BJ (cell line): ENCODE measurements around the gene MSH6. TPM values are rescaled to one million over a fixed set of nuclear protein-coding genes. Genes with fewer than 3 reads are reported as not detected.

Experiments used
- CTCF ChIA-PET: fragments of 350-600 bp; formaldehyde crosslinking; extraction: SDS; loops from one replicate; lab custom pipeline; 2021; ENCODE audit warnings: antibody characterized with exemption, inconsistent platforms; lab: Yijun Ruan, JAX
- POLR2A ChIA-PET: fragments of 300-600 bp; sonication (Branson Sonifier 250); formaldehyde crosslinking; extraction: SDS; loops from one replicate; lab custom pipeline; 2021; ENCODE audit warnings: antibody characterized with exemption; lab: Charles Lee
- DNase-seq: peaks from one replicate; pipeline ENCODE4 v3.0.0-alpha.2; 2011; ENCODE audit warnings: low read depth
- H3K27me3 ChIP-seq: 2 replicates; pipeline ENCODE4 v1.6.0; 2011; ENCODE audit warnings: low read length; ENCODE audit not compliant: control insufficient read depth, insufficient read depth
- H3K36me3 ChIP-seq: 2 replicates; pipeline ENCODE4 v1.5.1; 2011; ENCODE audit warnings: low read length; ENCODE audit not compliant: control insufficient read depth, insufficient read depth
- H3K4me3 ChIP-seq: 2 replicates; pipeline ENCODE4 v1.5.1; 2011; ENCODE audit warnings: low read depth, mild to moderate bottlenecking, control low read depth, low read length
- CTCF ChIP-seq: IDR thresholded peaks from 2 replicates; pipeline ENCODE4 v1.5.1; 2011; ENCODE audit warnings: low read depth, mild to moderate bottlenecking, control low read depth, inconsistent platforms, low read length, moderate library complexity; ENCODE audit not compliant: insufficient read depth
- polyA minus RNA-seq: library from RNA; depleted of rRNA, polyadenylated mRNA; stranded (reverse); fragments of >200 nt; gene quantifications from 2 replicates; pipeline ENCODE4 v1.2.3, GENCODE V29; 2011; rRNA and poly(A)+ RNA removed
- polyA plus RNA-seq: library from polyadenylated mRNA; depleted of rRNA; stranded (reverse); fragments of >200 nt; gene quantifications from 2 replicates; pipeline ENCODE4 v1.2.3, GENCODE V29; 2011; rRNA removed

The MSH6 gene
- 13.7 and 26.2 TPM in 2 replicates for polyA plus RNA-seq
- polyA minus RNA-seq, result 11.4 and 14.9 TPM in 2 replicates

- peak within 1 kb of the TSS; percentile 89 for H3K4me3 ChIP-seq
- H3K36me3 ChIP-seq, result no peaks in the 10 kb centered on the region; the same call in 1 of the 2 replicates
- H3K27me3 ChIP-seq, result no peaks in the 10 kb centered on the region
- no peak for TF ChIP-seq CTCF
- POLR2A ChIA-PET, result interaction anchor here (0.6 to 1.0 kb wide), 2 partner anchors 40 to 124 kb away, joined by 5 to 6 read pairs; no protein-coding TSS in a partner anchor
- peak; percentile 39 for DNase-seq
- CTCF ChIA-PET, result interaction anchor here (0.9 to 2.0 kb wide), 5 partner anchors 15 to 395 kb away, joined by 3 to 10 read pairs (median 3); no protein-coding TSS in a partner anchor
Measured at GRCh38 chr2:47782671-47783485, at the start of gene MSH6. Gene MSH6, plus strand, starts transcription at chr2:47783145. Its CDS starts 89 bp downstream, at chr2:47783234.

- POLR2A ChIA-PET, result no interaction called here
- no peaks in the 10 kb centered on the region for H3K27me3 ChIP-seq
- no peaks in the 10 kb centered on the region for H3K36me3 ChIP-seq
- H3K4me3 ChIP-seq, result no peak overlapping the region
- DNase-seq, result no peak
- CTCF ChIA-PET, result no interaction called here
- TF ChIP-seq CTCF, result no peak
Measured at GRCh38 chr2:47735136-47735869, 47.6 kb upstream of the MSH6 start.

- CTCF ChIA-PET, result no interaction called here
- no peaks in the 10 kb centered on the region for H3K36me3 ChIP-seq
Measured at GRCh38 chr2:47735912-47736311, 47.0 kb upstream of the MSH6 start.

GRCh38 chr2:47737191-47737975, 45.6 kb upstream of the MSH6 start:
- CTCF ChIA-PET, result no interaction called here
- H3K4me3 ChIP-seq, result no peak overlapping the region
- no peaks in the 10 kb centered on the region; the same call in 1 of the 2 replicates for H3K27me3 ChIP-seq
- DNase-seq, result no peak
- H3K36me3 ChIP-seq, result no peaks in the 10 kb centered on the region
- no peak for TF ChIP-seq CTCF
- POLR2A ChIA-PET, result no interaction called here

More at GRCh38 chr2:47735912-47736311, 47.0 kb upstream of the MSH6 start:
- DNase-seq, result no peak
- H3K27me3 ChIP-seq, result no peaks in the 10 kb centered on the region
- POLR2A ChIA-PET, result no interaction called here
- no peak overlapping the region for H3K4me3 ChIP-seq
- no peak for TF ChIP-seq CTCF
